ENCODE data around the gene OTX1.

GRCh38 chr2:63035660-63036059 lies 15.0 kb upstream of the OTX1 start:
- TF ChIP-seq, protein P1, sequence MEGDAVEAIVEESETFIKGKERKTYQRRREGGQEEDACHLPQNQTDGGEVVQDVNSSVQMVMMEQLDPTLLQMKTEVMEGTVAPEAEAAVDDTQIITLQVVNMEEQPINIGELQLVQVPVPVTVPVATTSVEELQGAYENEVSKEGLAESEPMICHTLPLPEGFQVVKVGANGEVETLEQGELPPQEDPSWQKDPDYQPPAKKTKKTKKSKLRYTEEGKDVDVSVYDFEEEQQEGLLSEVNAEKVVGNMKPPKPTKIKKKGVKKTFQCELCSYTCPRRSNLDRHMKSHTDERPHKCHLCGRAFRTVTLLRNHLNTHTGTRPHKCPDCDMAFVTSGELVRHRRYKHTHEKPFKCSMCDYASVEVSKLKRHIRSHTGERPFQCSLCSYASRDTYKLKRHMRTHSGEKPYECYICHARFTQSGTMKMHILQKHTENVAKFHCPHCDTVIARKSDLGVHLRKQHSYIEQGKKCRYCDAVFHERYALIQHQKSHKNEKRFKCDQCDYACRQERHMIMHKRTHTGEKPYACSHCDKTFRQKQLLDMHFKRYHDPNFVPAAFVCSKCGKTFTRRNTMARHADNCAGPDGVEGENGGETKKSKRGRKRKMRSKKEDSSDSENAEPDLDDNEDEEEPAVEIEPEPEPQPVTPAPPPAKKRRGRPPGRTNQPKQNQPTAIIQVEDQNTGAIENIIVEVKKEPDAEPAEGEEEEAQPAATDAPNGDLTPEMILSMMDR (IDR thresholded peaks at IDR 0.05; ENCODE audit: low read depth, low read length, missing input control) = no peak
- TF ChIP-seq EGR1 (IDR thresholded peaks at IDR 0.05; ENCODE audit: low read depth in 2 of 2) (no peak), FOXA2 (IDR thresholded peaks at IDR 0.05) (no peak), HNF4A (conservative IDR thresholded peaks at IDR 0.05) (no peak), ZBTB33 (IDR thresholded peaks at IDR 0.05) (no peak), SP1 (IDR thresholded peaks at IDR 0.05) (no peak), REST (IDR thresholded peaks at IDR 0.05) (no peak), YY1 (IDR thresholded peaks at IDR 0.05) (no peak), TAF1 (conservative IDR thresholded peaks at IDR 0.05) (no peak), RAD21 (IDR thresholded peaks at IDR 0.05) (no peak), RXRA (IDR thresholded peaks at IDR 0.05) (no peak)
- TF ChIP-seq, protein P2, sequence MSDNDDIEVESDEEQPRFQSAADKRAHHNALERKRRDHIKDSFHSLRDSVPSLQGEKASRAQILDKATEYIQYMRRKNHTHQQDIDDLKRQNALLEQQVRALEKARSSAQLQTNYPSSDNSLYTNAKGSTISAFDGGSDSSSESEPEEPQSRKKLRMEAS (IDR thresholded peaks at IDR 0.05) = no peak
